HUES64 (cell line): ENCODE measurements around the gene MTMR6.

Experiments used
- H3K27ac ChIP-seq: 2 replicates; pipeline ENCODE4 v1.7.0; 2013; ENCODE audit warnings: low read depth, low read length, inconsistent platforms
- H3K27me3 ChIP-seq: 2 replicates; pipeline ENCODE4 v1.6.1; 2013; ENCODE audit warnings: mild to moderate bottlenecking, low read length; ENCODE audit not compliant: insufficient read depth
- H3K36me3 ChIP-seq: 2 replicates; pipeline ENCODE4 v1.6.1; 2013; ENCODE audit warnings: mild to moderate bottlenecking, low read length; ENCODE audit not compliant: insufficient read depth
- H3K4me1 ChIP-seq: 2 replicates; pipeline ENCODE4 v1.6.1; 2013; ENCODE audit warnings: mild to moderate bottlenecking, low read length, moderate library complexity; ENCODE audit not compliant: insufficient read depth
- H3K4me3 ChIP-seq: 2 replicates; pipeline ENCODE4 v1.5.1; 2013; ENCODE audit warnings: mild to moderate bottlenecking, low read length, moderate library complexity
- H3K9ac ChIP-seq: 2 replicates; pipeline ENCODE4 v1.6.1; 2013; ENCODE audit warnings: mild to moderate bottlenecking, low read depth, low read length
- H3K9me3 ChIP-seq: 2 replicates; pipeline ENCODE4 v1.6.1; 2013; ENCODE audit warnings: low read depth, low read length; ENCODE audit not compliant: insufficient read depth
- WGBS: fragments of 150-250, 120-280 bp; methylation state at CpG from one replicate; pipeline ENCODE4 v1.1.7; 2013; ENCODE audit warnings: missing lambda C conversion rate; 5-methylcytosine and 5-hydroxymethylcytosine counted together

The MTMR6 gene

GRCh38 chr13:25244123-25244522, 43.2 kb downstream of the MTMR6 start:
- Histone ChIP-seq H3K27me3 (no peaks in the 10 kb centered on the region), H3K4me1 (no peaks in the 10 kb centered on the region), H3K9ac (no peak overlapping the region), H3K27ac (no peak overlapping the region), H3K36me3 (no peaks in the 10 kb centered on the region), H3K4me3 (no peak overlapping the region), H3K9me3 (no peaks in the 10 kb centered on the region)
- 96% methylated on average over 6 of the region's 6 CpGs for WGBS

- Histone ChIP-seq H3K27me3 (no peaks in the 10 kb centered on the region), H3K4me1 (no peaks in the 10 kb centered on the region), H3K9ac (no peak overlapping the region), H3K27ac (no peak overlapping the region), H3K4me3 (no peak overlapping the region), H3K36me3 (no peaks in the 10 kb centered on the region), H3K9me3 (no peaks in the 10 kb centered on the region)
- WGBS = 94% methylated on average over 2 of the region's 3 CpGs
Observed at GRCh38 chr13:25242956-25243355, 44.3 kb downstream of the MTMR6 start.

- Histone ChIP-seq H3K9me3 (no peaks in the 10 kb centered on the region), H3K9ac (no peak overlapping the region), H3K27me3 (no peaks in the 10 kb centered on the region), H3K36me3 (no peaks in the 10 kb centered on the region), H3K4me3 (no peak overlapping the region), H3K4me1 (no peaks in the 10 kb centered on the region), H3K27ac (no peak overlapping the region)
- no CpG with 5 or more reads among the region's 1 CpG for WGBS
Observed at GRCh38 chr13:25241007-25241406, 46.3 kb downstream of the MTMR6 start.

GRCh38 chr13:25237083-25237482, 50.2 kb downstream of the MTMR6 start:
- Histone ChIP-seq H3K9ac (no peak overlapping the region), H3K4me3 (no peak overlapping the region), H3K27me3 (no peaks in the 10 kb centered on the region), H3K4me1 (no peaks in the 10 kb centered on the region), H3K27ac (no peak overlapping the region), H3K36me3 (no peaks in the 10 kb centered on the region), H3K9me3 (no peaks in the 10 kb centered on the region)
- WGBS = 93% methylated on average over 2 of the region's 2 CpGs

GRCh38 chr13:25233861-25234260, 53.4 kb downstream of the MTMR6 start:
- Histone ChIP-seq H3K27ac (no peak overlapping the region), H3K4me1 (no peaks in the 10 kb centered on the region), H3K27me3 (no peaks in the 10 kb centered on the region), H3K4me3 (no peak overlapping the region), H3K9ac (no peak overlapping the region), H3K36me3 (no peaks in the 10 kb centered on the region), H3K9me3 (no peaks in the 10 kb centered on the region)
- WGBS = 100% methylated on average over 1 of the region's 1 CpG

- no peaks in the 10 kb centered on the region for H3K9me3 ChIP-seq
- no peaks in the 10 kb centered on the region for H3K4me1 ChIP-seq
- H3K4me3 ChIP-seq = no peak overlapping the region
- H3K9ac ChIP-seq = no peak overlapping the region
- no peak overlapping the region for H3K27ac ChIP-seq
- no peaks in the 10 kb centered on the region for H3K27me3 ChIP-seq
- H3K36me3 ChIP-seq = no peaks in the 10 kb centered on the region
- 89% methylated on average over 2 of the region's 2 CpGs for WGBS
Observed at GRCh38 chr13:25232937-25233515, 54.3 kb downstream of the MTMR6 start.

GRCh38 chr13:25231517-25231916, 55.8 kb downstream of the MTMR6 start:
- Histone ChIP-seq H3K27me3 (no peaks in the 10 kb centered on the region), H3K36me3 (no peaks in the 10 kb centered on the region), H3K4me3 (no peak overlapping the region), H3K9me3 (no peaks in the 10 kb centered on the region), H3K4me1 (no peaks in the 10 kb centered on the region), H3K27ac (no peak overlapping the region), H3K9ac (no peak overlapping the region)
- WGBS = 93% methylated on average over 4 of the region's 5 CpGs

- Histone ChIP-seq H3K4me3 (no peak overlapping the region), H3K27me3 (no peaks in the 10 kb centered on the region), H3K27ac (no peak overlapping the region), H3K9me3 (no peaks in the 10 kb centered on the region), H3K4me1 (no peaks in the 10 kb centered on the region), H3K36me3 (no peaks in the 10 kb centered on the region), H3K9ac (no peak overlapping the region)
- 92% methylated on average over 15 of the region's 15 CpGs for WGBS
Observed at GRCh38 chr13:25227690-25228089, 59.6 kb downstream of the MTMR6 start.

GRCh38 chr13:25225970-25226369, 61.3 kb downstream of the MTMR6 start:
- WGBS = 94% methylated on average over 4 of the region's 4 CpGs
- Histone ChIP-seq H3K9ac (no peak overlapping the region), H3K27ac (no peak overlapping the region), H3K4me3 (no peak overlapping the region), H3K36me3 (no peaks in the 10 kb centered on the region), H3K9me3 (no peaks in the 10 kb centered on the region), H3K4me1 (no peaks in the 10 kb centered on the region), H3K27me3 (no peaks in the 10 kb centered on the region)

GRCh38 chr13:25224151-25224550, 63.1 kb downstream of the MTMR6 start:
- Histone ChIP-seq H3K4me3 (no peak overlapping the region), H3K27ac (no peak overlapping the region), H3K4me1 (no peaks in the 10 kb centered on the region), H3K9ac (no peak overlapping the region), H3K27me3 (no peaks in the 10 kb centered on the region), H3K9me3 (no peaks in the 10 kb centered on the region), H3K36me3 (no peaks in the 10 kb centered on the region)
- WGBS = 95% methylated on average over 9 of the region's 9 CpGs

- H3K4me3 ChIP-seq = no peak overlapping the region
- H3K9ac ChIP-seq = no peak overlapping the region
- H3K27ac ChIP-seq = no peak overlapping the region
- WGBS = 93% methylated on average over 9 of the region's 9 CpGs
- no peaks in the 10 kb centered on the region for H3K27me3 ChIP-seq
- no peaks in the 10 kb centered on the region for H3K9me3 ChIP-seq
- H3K36me3 ChIP-seq = no peaks in the 10 kb centered on the region
- no peaks in the 10 kb centered on the region; the same call in 1 of the 2 replicates for H3K4me1 ChIP-seq
Observed at GRCh38 chr13:25222740-25223139, 64.5 kb downstream of the MTMR6 start.

GRCh38 chr13:25218019-25218418, 69.3 kb downstream of the MTMR6 start:
- Histone ChIP-seq H3K36me3 (no peaks in the 10 kb centered on the region), H3K9me3 (no peaks in the 10 kb centered on the region), H3K9ac (no peak overlapping the region), H3K27ac (no peak overlapping the region), H3K4me1 (peaks cover 9% of the 10 kb centered on the region), H3K4me3 (no peak overlapping the region), H3K27me3 (no peaks in the 10 kb centered on the region)
- WGBS = 94% methylated on average over 5 of the region's 5 CpGs
